Measurements from ENCODE around the gene S100B. TPM values are rescaled to one million over a fixed set of nuclear protein-coding genes. Genes with fewer than 3 reads are reported as not detected.
A peak's percentile ranks its signal among the peaks of the same experiment; 100 is the strongest.

The S100B gene
- total and polyA plus RNA-seq, 8 donors, result 1.4 to 3.5 (median 2.0) TPM

DNA sequence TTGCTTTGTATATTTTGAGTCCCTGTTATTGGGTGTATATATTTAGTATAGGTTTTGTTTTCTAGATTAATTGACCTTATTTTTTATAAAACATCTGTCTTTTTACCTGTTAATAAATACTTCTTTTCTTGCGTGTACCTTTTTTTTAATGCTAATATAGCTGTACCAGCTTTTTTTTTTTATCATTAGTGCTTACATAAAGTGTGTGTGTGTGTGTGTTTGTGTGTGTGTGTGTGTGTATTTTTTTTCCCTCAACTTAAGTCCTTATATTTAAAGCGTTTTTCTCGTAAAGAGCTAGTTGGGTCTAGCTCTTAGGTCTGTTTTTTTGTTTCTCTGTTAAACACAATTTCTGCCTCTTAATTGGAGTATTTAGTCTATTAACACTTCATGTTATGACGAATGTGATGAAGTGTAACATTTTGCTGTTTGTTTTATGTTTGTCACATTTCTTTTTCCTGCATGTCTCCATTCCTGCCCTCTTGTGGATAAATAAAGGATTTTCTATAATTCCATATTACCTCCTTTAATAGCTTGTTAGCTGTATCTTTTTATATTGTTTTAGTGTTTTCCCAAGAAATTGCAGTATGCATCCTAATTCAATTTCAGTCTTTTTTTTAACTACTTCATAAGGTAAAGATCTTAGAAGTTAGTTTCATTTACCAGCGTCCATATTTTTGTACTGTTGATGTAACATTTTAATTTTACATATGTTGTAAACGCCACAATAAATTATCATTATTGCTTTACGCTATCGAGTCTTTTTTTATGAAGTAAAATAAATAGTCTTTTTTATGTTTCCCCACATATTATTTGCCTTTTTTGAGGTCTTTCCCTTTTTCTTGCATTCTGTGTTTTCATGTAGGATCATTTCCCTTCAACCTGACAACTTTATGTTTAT, 34.9 kb upstream of the S100B start:
- H3K4me3 ChIP-seq, result no peak overlapping the region
- H3K27ac ChIP-seq, result no peak overlapping the region
- DNase-seq (peak in 2 of 4 donors; percentile 16 to 26), ATAC-seq (no peak)
- TF ChIP-seq, protein P1, sequence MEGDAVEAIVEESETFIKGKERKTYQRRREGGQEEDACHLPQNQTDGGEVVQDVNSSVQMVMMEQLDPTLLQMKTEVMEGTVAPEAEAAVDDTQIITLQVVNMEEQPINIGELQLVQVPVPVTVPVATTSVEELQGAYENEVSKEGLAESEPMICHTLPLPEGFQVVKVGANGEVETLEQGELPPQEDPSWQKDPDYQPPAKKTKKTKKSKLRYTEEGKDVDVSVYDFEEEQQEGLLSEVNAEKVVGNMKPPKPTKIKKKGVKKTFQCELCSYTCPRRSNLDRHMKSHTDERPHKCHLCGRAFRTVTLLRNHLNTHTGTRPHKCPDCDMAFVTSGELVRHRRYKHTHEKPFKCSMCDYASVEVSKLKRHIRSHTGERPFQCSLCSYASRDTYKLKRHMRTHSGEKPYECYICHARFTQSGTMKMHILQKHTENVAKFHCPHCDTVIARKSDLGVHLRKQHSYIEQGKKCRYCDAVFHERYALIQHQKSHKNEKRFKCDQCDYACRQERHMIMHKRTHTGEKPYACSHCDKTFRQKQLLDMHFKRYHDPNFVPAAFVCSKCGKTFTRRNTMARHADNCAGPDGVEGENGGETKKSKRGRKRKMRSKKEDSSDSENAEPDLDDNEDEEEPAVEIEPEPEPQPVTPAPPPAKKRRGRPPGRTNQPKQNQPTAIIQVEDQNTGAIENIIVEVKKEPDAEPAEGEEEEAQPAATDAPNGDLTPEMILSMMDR (IDR thresholded peaks at IDR 0.05), result peak; percentile 24
- H3K36me3 ChIP-seq, result peaks cover 0 to 43% of the 10 kb centered on the region in 2 donors
- peaks cover 33 to 42% of the 10 kb centered on the region in 2 donors for H3K4me1 ChIP-seq
- no peaks in the 10 kb centered on the region for H3K27me3 ChIP-seq
- intact Hi-C loops (cut with DNase I), result no loop called here
- H3K9me3 ChIP-seq, result no peaks in the 10 kb centered on the region

DNA sequence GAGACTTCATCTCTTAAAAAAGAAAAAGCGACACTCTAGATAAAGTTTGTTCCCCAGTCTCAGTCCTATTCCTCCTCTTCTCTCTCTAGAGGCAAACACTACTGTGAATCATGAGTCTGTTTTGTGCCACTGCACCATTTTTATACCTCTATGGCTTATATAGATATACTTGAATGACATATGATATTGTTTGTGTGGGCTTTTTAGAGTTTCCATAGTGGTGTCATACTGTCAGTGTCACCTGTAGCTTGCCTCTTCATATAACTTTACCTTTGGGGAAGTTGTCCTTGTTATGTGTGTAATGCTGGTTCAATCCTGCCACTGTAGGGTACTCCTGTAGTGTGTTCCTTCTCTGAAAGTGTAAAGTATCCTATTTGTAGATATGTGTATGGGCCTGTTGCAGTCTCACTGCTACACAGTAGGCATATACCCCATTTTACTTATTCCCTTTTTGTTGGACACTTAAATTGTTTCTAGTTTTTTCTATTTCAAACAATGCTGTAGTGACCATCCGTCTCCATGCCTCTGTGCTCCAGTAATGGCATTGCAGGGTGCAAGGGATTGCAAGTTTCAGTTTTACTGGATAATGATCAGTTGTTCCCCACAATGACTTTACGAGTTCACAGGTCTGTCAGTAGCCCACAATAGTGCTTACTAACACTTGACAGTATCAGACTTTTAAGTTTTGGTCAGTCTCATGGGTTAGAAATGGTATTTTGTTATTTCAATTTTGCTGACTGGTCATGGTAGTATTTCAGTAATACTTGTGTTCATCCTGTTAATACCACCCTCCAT, 33.3 kb upstream of the S100B start:
- no peaks in the 10 kb centered on the region for H3K27me3 ChIP-seq
- H3K27ac ChIP-seq, result peak overlapping the region in 1 of 2 donors; percentile 16
- DNase-seq, result no peak
- H3K4me3 ChIP-seq, result peak overlapping the region in 1 of 2 donors; percentile 86
- intact Hi-C loops (cut with DNase I), result no loop called here
- peaks cover 33 to 42% of the 10 kb centered on the region in 2 donors for H3K4me1 ChIP-seq
- no peak for ATAC-seq
- peaks cover 0 to 27% of the 10 kb centered on the region in 2 donors for H3K36me3 ChIP-seq
- TF ChIP-seq, protein P1 (IDR thresholded peaks at IDR 0.05), result no peak
- no peaks in the 10 kb centered on the region for H3K9me3 ChIP-seq

DNA sequence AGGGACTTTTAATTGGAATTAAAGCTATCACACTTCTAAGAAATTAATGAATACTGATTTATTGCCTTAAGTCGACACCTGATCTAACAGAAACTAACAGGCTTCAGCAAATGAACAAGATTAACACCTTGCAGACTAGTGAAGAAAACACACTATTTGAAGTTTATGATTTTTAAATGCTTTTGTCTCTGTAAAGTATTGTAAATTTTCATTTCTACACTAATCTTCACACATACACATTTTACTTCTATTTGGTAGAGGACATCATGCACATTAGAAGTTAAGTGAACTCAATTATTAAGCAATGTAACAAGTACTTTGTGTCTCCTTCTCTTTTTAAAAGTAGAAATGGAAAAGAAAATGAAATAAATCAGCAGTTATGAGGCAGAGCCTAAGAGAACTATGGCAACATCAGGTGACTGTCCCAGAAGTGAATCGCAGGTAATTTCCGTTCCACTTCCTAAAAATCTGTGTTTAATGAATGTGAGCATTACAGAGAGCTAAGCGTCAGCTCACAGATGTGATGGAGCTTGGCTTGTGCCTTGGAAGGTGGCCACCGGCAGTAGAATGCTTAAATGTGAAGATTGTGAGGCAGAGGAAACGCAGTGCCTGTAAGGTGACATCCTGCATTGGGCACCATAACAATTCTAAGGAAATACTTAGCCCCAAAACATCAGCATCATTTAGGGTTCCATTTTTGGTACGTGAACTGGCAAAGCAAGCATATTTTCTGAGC, 31.8 kb upstream of the S100B start:
- Histone ChIP-seq H3K9me3 (no peaks in the 10 kb centered on the region), H3K4me3 (peak overlapping the region; percentile 86 to 91), H3K27me3 (no peaks in the 10 kb centered on the region), H3K27ac (peak overlapping the region; percentile 98 to 99), H3K4me1 (peaks cover 33 to 42% of the 10 kb centered on the region in 2 donors), H3K36me3 (peaks cover 0 to 14% of the 10 kb centered on the region in 2 donors)
- ATAC-seq (no peak), DNase-seq (no peak)
- intact Hi-C loops (cut with DNase I), result no loop called here
- TF ChIP-seq, protein P1 (IDR thresholded peaks at IDR 0.05), result no peak

DNA sequence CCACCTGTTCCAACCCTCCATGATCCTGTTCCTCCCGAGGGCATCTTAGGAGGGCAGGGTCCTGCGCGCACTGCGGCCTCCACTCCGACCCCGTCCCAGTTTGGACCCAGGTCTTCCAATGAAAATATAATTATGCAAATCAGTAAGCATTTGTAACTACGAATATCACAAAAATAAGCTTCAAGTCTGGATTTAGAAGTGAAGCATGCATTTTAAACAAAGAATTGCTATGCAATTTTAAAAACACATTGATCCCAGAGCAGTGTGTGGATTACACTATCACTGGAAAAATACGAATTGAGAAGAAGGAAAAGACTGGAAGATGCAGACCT, 31.3 kb upstream of the S100B start:
- Histone ChIP-seq H3K9me3 (no peaks in the 10 kb centered on the region), H3K27ac (peak overlapping the region; percentile 98 to 99), H3K36me3 (peaks cover 0 to 8% of the 10 kb centered on the region in 2 donors), H3K4me1 (peaks cover 33 to 42% of the 10 kb centered on the region in 2 donors), H3K4me3 (peak overlapping the region; percentile 86 to 91), H3K27me3 (no peaks in the 10 kb centered on the region)
- DNase-seq (no peak), ATAC-seq (no peak)
- TF ChIP-seq, protein P1 (IDR thresholded peaks at IDR 0.05), result no peak
- intact Hi-C loops (cut with DNase I), result no loop called here

All from left lung (tissue), 10 donors.